SH-SY5Y (cell line): Measurements from ENCODE around the gene PCSK9.

Source experiments
- GATA2 ChIP-seq: IDR thresholded peaks from 2 replicates; pipeline ENCODE4 v1.6.1; 2011; ENCODE audit warnings: mild to moderate bottlenecking, low read depth, low read length
- GATA3 ChIP-seq: IDR thresholded peaks from 2 replicates; pipeline ENCODE4 v1.6.1; 2011; ENCODE audit warnings: low read depth, mild to moderate bottlenecking, low read length, moderate library complexity

The PCSK9 gene

DNA sequence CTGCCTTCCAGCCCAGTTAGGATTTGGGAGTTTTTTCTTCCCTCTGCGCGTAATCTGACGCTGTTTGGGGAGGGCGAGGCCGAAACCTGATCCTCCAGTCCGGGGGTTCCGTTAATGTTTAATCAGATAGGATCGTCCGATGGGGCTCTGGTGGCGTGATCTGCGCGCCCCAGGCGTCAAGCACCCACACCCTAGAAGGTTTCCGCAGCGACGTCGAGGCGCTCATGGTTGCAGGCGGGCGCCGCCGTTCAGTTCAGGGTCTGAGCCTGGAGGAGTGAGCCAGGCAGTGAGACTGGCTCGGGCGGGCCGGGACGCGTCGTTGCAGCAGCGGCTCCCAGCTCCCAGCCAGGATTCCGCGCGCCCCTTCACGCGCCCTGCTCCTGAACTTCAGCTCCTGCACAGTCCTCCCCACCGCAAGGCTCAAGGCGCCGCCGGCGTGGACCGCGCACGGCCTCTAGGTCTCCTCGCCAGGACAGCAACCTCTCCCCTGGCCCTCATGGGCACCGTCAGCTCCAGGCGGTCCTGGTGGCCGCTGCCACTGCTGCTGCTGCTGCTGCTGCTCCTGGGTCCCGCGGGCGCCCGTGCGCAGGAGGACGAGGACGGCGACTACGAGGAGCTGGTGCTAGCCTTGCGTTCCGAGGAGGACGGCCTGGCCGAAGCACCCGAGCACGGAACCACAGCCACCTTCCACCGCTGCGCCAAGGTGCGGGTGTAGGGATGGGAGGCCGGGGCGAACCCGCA lies at the start of gene PCSK9:
Gene PCSK9, plus strand, starts transcription at position 207 of the 741 bp plus-strand sequence. Its CDS starts 290 bp downstream, at position 497.
- TF ChIP-seq GATA2 (no peak), GATA3 (no peak)

GRCh38 chr1:54989968-54990810 lies 49.2 kb upstream of the PCSK9 start:
- TF ChIP-seq GATA2 (no peak), GATA3 (no peak)

DNA sequence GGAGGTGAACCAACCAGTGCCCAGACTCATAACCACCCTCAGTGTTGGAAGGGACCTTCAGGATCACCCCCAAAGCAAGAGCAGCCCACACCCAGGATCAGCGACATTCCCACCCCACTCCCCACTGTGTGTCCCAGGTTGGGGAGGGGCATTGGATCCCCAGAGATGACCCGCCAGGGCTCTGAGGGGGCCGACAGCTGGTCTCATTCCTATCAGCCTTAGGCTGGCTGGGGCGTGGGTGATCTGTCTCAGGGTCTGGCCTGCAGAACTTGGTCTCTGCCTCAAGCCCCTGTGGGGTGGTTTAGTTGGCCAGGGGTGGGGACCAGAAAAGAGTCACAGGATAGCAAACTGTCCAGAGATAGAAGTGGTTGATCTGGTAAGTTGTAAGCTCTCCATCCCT lies 48.4 kb upstream of the PCSK9 start:
- no peak for TF ChIP-seq GATA2
- no peak for TF ChIP-seq GATA3

- no peak for TF ChIP-seq GATA2
- TF ChIP-seq GATA3, result no peak
Observed at GRCh38 chr1:54991939-54992338, 47.4 kb upstream of the PCSK9 start.

- no peak for TF ChIP-seq GATA2
- no peak for TF ChIP-seq GATA3
Observed at GRCh38 chr1:54993140-54993539, 46.2 kb upstream of the PCSK9 start.

- TF ChIP-seq GATA3 (no peak), GATA2 (no peak)
Observed at GRCh38 chr1:54994355-54994990, 44.9 kb upstream of the PCSK9 start.

- no peak for TF ChIP-seq GATA3
- TF ChIP-seq GATA2, result no peak
Observed at GRCh38 chr1:54995013-54995760, 44.2 kb upstream of the PCSK9 start.

DNA sequence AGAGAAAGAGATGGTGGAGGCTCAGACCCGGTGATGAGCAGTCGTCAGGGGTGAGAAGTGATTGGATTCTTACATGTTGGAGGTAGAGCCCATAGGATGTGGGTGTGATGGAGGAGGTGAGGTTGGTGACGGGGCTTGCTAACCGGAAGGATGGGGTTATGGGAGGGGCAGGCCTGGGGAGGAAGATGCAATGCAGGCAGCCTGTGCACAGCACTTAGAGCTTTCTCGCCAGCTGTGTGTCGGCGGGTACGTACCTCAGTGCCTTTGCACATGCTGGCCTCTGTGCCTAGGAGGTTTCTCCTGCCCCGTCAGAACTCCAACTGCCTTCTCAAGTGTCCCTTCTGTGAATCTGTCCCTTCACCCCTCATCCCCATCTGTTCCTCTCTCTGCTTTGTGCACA lies 43.5 kb upstream of the PCSK9 start:
- TF ChIP-seq GATA3, result no peak
- TF ChIP-seq GATA2, result no peak

DNA sequence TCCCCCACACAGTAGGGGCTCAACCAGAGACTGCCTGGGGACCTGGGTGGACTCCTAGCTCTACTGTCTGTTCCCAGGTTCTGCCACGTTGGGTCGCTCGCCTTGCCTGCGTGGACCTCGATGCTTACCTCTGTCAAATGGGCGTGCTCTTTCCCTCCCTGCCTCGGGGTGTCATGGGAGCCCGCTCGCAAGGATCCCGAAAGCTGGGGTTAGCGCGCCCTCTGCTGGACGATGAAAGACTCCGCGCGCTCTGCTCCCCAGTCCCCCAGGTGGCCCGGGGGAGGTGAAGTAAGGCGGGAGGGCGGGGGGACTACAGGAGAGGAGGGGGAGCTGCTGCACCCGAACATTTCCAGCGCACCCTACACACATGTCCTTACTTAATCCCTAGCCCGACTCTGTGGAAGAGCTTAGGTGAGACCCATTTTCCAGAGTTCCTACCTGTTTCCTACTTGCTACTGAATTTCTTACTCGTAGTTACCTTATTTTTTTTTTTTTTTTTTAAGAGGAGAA lies 42.9 kb upstream of the PCSK9 start:
- no peak for TF ChIP-seq GATA2
- TF ChIP-seq GATA3, result no peak

GRCh38 chr1:54996869-54997710 lies 42.3 kb upstream of the PCSK9 start:
- no peak for TF ChIP-seq GATA2
- TF ChIP-seq GATA3, result no peak

- TF ChIP-seq GATA2 (no peak), GATA3 (no peak)
Observed at GRCh38 chr1:54997711-54997986, 41.7 kb upstream of the PCSK9 start.

- TF ChIP-seq GATA2, result no peak
- TF ChIP-seq GATA3, result no peak
Observed at GRCh38 chr1:54998100-54998499, 41.2 kb upstream of the PCSK9 start.

DNA sequence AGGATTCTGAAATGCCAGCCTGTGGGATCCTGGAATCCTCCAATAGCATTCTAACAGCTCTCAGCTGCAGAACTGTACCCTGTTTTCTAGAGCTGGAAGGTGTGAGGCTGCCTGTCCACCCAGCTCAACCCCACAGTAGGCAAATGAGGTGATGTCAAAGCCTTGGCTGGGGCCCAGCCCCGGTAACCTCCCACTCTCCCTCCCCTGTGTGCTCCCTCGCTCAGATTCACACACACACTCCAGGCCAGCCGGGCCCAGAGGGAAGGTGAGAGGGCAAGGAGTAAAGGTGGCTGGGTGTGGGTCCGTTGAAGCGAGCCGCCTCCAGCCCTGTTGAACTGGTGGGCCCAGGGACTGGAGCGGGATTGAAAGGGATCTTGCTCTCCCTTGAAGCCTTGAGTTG lies 40.7 kb upstream of the PCSK9 start, which contains the start of gene BSND:
Gene BSND, plus strand, starts transcription at position 257 of the 400 bp plus-strand sequence. CDS start 254 bp downstream, outside the sequence.
- TF ChIP-seq GATA3 (no peak), GATA2 (no peak)
